ENCODE data around the gene LRMDA.

LRMDA gene

DNA sequence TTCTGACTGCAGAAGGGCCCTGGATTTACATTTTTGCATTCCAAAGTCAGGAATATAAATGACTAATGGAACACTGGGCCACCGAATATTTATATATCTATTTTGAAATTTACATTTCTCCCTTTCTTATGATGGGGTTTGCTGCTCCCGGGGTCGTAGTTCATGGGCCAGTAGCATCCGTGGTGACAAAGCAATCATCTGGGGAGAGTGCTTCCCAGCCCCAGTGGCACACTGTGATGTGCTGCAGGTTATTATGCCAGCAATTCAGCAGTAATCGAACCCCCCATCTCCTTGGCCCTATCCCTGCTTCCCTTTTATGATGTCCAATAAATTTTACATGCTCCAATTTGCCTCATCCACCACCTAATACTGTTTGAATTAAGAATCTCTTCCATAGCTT lies 837.5 kb downstream of the LRMDA start:
- DNase-seq (ENCODE audit: low read depth in 2 of 2): no peak

DNA sequence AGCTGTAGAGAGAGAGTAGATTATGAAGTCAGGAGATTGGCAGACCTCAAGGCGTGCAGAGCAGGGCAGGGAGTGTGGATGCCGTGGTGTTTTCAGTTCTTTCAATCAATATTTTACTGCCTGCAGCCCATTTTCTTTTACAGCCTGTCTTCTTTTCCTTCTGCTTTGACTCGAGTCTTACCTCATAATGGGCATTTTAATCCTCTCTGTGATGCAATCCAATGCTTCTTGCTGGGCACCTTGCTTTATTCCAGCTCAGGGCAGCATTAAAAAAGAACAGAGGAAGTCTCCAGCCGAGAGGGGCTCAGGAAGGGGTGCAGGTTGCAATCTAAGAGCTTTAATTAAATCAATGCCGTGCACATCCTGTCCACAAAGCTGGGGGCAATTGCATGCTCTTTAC lies 839.0 kb downstream of the LRMDA start:
- DNase-seq (ENCODE audit: low read depth in 2 of 2): no peak

DNA sequence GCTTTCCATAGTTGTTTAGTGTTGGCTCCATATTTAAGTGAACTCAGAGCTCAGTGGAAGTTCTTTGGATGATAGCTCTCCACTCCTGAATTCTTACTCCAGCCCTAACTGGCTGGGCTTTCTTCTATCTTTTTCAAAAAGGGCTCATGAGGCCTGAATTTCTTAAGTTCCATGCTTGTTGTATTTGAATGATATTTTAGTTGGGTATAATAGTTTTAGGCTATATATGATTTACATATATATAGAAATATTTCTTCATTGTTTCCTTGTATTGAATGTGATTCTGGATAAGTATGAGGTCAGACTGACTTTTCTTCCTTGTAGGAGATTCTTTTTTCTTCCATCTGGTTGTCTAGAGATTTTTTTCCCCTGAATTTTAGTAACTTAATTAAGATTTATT lies 843.5 kb downstream of the LRMDA start:
- DNase-seq (ENCODE audit: low read depth in 2 of 2): no peak

DNA sequence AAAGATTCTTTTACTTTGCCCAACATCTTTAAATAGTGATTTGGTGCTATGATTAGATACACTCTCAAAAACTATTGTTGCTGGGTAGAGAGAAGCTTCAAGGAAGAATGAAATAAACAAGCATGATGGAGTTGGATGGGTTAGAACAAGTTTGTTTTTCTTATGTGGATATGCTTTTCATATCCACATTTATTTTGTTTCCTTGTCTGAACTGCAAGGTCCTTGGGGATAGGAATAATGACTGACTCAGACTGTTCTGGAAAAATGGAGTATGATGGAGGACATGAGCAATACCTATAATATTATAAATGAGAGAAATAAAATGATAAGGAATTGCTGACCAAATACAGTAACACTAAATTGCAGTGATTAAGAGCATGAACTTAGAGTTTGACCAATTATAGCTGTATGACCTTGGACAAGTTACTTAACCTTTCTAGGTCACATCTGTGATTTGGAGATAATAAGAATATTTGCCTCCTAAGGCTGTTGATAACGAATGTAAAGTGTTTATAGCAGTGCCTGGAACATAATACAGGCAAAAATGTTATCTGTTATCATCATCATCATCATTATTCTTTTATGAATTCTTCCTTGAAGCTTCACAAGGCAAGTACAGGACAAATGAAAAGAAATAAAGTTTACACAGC lies 847.5 kb downstream of the LRMDA start:
- no peak for DNase-seq (ENCODE audit: low read depth in 2 of 2)

DNA sequence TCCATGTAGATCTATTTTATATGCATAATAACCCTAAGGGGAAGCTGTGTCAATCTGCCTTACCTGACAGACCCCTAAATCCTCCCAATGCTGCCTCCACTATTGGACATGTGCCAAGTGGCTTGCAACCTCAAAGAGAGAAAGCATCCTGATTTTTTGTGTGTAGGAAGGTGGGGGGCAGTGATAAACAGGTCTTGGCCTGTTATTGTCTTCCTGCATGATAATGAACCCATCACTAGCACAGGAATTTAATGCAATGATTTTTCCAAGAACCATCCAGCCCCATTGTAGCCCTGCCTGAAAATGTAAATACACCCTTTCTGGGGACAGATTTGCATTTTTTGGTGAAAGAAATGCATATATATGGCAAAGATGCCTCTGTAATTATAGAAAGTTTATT lies 850.2 kb downstream of the LRMDA start:
- no peak for DNase-seq (ENCODE audit: low read depth in 2 of 2)

DNA sequence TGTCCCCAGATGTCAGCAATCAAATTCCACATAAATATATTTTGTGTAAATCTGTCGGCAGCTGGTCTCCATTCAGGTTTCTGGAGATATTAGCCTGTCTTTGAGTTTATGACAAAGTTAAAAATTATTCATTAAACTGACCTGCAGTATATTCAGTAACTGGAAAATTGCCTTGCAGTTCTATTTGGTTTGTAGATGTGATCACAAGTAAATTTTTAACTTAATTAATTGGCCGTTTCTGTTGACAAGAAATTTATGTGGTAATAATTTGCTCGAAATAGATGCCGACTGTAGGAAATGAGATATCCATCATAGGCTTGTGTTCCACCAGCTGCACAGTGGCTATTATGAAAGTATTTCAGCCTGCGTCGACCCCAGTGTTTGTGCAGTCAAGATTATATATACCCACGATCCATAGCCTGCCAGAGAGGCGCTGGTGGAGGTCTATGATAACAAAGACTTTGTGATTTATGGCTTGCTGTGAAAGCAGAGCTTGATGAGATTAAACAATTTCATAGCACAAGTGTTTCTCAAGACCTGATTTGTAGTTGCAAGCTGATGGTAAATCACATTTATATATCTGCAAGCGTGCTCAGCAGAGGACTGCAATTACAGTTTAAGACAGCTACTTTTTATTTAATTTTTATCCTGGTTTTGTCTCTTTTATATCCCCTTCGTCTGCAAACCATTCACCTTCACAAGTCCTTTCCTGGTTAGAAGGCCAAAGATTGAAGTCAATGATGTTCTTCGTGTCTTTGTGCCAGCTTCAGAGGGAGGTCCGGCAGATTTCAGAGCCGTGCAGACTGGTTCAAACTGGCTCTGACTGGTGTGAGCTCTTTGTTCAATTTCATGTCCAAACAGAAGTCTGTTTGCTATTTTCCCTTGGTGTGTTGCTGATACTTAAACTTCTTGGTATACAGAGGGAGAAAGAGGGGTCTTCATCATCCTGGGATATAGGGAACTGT lies 850.9 kb downstream of the LRMDA start:
- DNase-seq (ENCODE audit: low read depth in 2 of 2): no peak

DNA sequence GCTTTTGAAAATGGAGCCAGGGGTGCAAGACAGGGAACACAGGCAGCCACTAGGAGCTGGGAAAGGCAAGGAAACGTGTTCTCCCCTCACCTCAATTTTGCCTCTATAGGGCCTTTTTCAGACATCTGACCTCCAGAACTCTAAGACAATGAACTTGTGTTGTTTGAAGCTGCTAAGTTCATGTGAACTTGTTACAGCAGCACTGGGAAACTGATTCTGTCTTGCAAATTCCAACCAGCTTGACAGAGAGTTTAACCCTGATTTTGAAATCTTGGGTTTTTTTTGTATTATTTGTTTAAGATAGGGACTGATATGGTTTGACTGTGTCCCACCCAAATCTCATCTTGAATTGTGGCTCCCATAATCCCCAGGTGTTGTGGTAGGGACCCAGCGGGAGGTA lies 852.9 kb downstream of the LRMDA start:
- no peak for DNase-seq (ENCODE audit: low read depth in 2 of 2)

DNA sequence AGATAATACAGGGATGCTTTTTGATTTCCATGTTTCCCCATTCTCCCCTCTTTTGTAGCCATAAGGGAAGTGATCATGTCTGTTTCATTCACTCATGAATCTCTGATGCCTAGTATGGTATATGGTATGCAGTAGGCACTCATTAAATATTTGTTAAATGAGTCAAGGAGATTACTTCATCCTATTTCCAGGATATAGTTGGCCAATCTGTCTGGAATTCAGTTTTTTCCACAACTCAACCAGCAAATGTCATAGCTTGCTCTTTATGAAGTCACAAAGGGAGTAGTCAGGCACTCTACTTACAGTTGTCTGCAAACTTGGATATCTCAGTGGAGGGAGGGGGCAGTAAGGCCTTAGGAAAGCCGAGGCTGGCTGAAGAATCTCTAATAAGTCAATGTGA lies 853.6 kb downstream of the LRMDA start:
- DNase-seq (ENCODE audit: low read depth in 2 of 2): no peak

DNA sequence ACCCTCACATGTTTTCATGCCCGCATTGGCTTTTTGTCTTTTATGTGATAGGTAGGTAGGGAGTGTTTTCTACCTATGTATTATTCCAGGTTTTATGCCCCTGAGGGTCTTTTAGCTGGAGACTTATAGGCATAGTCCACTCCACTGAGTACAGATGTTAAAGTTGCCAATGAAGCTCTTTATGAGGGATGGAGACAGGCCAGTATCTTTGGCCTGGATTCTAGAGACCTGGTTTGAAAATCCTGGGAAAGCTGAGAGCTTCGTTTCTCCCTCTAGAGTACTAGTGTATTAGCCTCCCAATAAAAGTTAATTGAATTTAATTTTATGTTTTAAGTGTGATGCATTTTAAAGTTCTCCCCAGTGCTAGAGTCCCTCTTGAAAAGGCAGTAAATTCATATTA lies 854.1 kb downstream of the LRMDA start:
- DNase-seq (ENCODE audit: low read depth in 2 of 2): no peak

DNA sequence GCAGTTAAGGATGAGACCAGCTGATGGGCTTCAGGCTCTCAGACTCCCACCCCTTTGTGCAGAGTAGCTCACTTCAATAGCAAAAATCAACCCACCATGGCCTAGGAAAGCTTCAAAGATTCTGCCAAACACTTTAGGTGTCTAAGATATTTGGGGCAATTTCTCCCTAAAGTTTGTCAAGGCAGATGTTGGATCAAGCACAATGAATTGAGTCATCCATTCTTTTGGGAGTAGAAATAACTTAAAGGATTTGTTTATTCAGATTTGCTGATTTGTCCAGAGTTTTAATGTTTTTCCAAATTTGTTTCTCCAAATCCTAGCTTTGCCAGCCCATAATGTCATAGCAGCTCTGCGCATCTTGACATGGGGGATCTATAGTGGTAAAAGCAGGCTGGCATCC lies 855.1 kb downstream of the LRMDA start:
- no peak for DNase-seq (ENCODE audit: low read depth in 2 of 2)

DNA sequence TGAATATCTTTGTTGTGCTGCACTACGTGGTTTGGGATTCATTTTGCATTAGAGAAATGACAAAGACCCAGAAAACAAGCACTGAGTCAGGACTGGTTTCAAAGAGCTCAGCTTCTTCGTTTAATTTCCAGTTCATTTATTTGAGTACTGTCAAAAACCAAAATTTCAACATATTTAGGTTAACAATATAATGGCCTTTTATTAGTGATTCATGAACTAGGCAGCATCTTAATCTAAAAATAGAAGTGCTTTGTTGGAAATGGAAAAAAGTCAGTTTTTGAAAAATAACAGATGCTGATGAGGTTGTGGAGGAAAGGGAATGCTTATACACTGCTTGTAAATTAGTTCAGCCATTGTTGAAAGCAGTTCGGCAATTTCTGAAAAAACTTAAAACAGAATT lies 856.4 kb downstream of the LRMDA start:
- no peak for DNase-seq (ENCODE audit: low read depth in 2 of 2)

DNA sequence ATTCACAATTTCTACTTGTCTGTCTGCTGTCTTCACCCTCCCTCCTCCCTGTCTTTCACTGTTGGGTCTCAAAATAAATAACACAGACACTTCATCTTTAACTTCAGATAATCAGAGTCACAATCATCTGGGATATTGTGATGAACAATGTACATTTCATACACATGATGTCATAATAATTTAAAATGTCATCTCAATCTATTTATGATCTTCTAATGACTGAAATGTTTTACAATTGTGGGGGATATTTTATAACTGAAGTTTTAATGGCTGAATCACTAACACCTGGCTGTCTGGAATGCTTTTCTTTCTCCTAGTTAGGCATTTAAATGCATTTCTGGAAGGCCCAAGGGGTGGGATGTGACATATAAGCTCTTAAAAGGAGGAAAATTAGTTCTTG lies 859.8 kb downstream of the LRMDA start:
- DNase-seq (ENCODE audit: low read depth in 2 of 2): no peak

DNA sequence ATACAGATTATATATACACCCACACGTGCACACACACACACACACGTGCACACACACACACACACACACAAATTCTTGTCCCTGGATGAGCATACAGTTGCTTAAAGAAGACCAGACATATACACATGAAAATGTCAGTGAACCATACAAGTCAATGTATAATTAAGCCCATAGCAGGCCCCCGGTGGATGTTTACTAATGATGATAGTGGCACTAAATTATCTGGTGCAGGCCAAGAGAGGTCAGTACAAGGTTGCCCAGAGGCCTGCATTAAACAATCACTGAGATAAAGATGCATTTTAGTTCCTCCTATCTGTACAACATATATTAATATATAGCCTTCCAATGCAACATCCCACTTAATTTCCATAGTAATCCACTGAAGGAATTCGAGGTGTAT lies 860.5 kb downstream of the LRMDA start:
- DNase-seq (ENCODE audit: low read depth in 2 of 2): no peak

DNA sequence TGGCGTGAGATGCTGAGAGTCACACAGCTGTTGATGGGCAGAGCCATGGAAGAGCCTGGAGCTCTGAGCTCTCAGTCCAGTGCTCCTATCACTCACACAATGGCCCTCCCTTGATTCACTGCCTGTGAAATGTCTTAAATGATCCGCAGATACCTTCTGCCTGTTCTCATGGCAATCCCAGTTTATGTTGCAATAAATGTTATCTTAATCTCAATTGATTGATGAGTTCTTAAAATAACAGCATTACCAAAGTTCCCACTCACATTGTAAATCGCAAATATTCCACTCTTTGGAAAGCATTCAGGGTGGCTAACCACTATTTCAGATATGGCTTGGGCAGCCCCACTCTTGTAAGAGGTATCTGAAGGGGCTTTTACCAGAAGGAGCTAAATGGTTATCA lies 865.5 kb downstream of the LRMDA start:
- no peak for DNase-seq (ENCODE audit: low read depth in 2 of 2)

DNA sequence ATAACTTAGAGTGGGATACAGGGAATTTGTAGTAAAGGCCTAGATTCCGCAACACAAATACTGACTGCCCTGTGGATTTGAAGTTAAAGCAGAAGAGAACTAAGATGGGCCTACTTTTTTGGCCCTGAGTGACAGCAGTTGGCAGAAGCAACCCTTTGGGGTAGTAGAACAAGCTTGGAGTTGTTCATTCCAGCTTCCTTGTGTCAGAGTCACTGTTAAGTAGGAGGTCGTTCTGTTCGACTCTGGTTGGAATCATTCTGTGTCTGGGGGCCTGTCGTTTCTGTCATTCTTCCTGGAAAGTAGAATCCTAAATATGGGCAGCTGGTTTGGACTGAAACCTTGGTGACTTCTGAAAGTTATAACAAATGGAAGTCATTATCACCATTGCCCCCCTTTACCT lies 865.9 kb downstream of the LRMDA start:
- no peak for DNase-seq (ENCODE audit: low read depth in 2 of 2)

DNA sequence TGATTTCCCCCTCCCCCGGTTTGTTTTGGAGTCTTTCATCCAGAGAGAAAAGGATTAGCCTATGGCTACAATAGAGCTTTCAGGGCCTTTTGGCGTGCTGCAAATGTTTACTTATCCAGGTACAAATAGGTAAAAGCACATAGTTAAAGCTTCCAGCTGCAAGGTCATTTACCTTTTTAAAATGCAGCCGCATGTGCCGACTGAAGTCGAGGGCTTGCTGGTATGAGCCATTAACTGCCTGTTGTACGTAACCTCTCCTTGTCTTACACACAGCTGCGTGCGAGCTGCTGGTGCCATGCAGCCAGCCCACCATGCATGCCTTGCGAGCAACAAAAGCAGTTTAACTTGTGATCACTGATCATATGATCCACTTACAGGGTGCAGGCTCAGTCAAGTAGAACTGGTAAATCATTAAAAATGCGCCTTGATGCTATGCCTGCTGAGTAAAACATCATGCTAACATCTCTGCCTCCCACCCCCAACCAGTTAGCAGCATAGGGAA lies 866.4 kb downstream of the LRMDA start:
- no peak for DNase-seq (ENCODE audit: low read depth in 2 of 2)

DNA sequence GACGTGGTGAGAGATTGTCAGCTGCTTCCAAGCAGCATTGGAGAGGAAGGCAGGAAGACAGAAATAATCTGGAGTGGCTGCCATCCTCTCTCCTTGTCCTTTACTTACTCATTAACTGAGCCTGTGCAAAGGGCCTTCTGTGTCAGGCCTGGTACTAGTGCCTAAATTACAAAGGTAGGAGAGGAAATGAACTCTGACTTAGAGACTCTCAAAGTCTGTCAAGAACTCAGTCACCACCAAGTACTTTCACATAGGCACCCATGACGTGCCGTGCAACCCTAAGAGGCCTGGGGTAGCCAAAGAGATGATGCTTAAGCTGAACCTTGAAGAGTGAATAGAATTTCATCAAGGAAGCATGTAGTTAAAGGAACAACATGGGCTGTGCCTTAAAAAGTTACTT lies 866.9 kb downstream of the LRMDA start:
- no peak for DNase-seq (ENCODE audit: low read depth in 2 of 2)

DNA sequence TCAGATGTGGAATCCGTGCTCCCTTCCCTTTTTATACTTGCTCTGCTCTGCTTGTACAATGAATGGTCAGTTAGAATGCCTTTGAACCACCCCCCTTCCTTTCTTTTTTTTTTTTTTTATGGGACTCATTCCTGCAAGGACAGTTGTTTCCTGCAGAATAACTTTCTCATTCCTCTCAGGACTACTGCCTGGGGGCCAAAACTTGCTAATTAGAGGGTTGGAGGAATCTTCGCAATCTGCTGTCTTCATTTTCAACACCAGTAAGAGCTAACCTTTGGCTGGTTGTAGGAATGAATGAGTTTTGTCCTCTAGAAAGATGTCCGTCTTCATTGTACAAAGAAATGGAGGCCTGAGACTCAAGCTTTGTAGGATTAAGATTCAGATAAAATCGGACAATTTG lies 868.1 kb downstream of the LRMDA start:
- DNase-seq (ENCODE audit: low read depth in 2 of 2): no peak

DNA sequence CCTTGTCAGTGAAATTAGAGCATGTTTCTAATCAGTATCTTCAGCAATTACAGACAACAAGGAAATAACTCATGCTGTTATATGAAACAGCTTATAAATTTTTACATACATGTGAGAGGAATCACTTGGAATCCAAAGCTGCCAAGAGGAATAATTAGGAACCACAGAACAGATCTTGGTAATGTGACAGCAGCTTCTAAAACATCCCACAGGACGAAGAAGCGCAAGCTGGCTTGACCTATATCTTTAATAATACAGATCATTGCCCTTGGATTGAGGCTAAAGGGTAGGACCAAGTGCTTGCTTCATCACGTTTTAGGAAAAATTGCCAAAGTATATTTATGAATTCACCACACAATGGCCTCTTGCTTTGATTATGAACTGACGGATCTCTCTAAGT lies 869.8 kb downstream of the LRMDA start:
- DNase-seq (ENCODE audit: low read depth in 2 of 2): no peak

DNA sequence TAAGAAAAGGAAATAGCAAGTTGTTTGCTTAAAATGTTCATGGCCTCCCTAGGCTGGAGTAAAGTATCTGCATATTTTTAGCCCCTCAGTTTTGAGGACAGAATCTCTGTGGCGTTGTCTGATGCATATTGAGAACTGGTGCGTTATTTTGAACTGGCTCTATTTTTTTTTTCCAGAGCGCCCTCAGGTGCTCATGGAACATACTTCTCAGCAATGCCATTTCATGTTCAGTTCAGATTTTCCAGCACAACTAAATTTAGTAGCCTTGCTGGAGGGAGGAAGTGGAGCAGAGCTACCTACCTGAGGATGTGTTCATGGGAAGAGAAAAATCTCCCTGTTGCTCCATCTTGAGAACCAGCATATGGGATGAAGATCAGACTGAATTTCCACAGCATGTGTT lies 870.5 kb downstream of the LRMDA start:
- DNase-seq (ENCODE audit: low read depth in 2 of 2): no peak

DNA sequence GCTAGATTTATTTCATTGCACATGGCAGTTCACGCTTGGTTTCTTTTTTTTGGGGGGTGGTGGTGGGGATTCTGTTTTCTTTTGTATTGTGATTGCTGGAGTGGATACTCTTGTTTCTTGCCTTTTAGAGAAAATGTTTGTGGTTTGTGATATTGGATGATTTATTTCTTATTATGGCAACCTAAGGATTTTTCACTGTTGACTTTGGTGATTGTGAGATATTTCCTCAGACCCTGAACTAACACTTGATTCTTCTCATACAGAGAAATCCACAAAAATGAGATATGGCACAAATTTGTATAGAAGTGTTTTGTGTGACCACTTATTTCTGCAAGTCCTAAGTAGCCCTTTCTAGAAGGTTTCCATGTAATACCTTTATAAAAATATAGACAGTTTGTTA lies 871.1 kb downstream of the LRMDA start:
- DNase-seq (ENCODE audit: low read depth in 2 of 2): no peak

DNA sequence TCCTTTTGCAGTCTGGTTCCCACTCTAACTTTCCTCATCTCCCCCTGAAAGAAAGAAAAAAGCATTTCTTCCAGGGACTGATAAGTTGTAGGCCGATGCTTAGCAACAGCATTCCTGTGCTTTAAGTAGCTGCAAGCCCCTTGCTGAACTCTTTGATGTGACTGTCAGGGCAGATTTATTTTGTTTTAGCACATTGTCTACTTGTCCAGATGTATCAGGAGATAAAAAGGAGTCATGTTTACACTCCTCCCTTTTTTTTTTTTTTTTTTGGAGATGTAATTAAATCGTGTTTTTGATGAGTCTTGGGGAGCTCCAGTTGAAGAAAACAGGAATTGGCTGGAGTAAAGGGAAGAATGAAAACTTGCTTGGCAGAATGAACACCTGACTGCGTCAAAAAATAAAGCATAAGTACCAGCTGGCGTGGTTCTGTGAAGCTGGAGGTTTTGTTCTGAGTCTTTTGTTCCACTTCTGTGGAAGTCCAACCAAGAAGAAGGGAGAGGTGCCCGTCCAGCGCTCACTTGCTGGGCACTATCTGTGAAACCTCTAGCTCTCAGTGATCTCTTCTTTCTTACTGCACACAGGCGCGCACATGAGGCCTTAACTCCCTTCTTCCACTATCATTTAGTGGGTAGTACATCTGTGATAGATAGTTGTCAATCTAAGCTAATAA lies 871.7 kb downstream of the LRMDA start:
- DNase-seq (ENCODE audit: low read depth in 2 of 2): no peak
